GM10266 (cell line): ENCODE measurements around the gene SLC27A3.

Source experiments
- DNase-seq: peaks from one replicate; pipeline ENCODE4 v3.0.0; 2012; ENCODE audit errors: extremely low spot score
- CTCF ChIP-seq: IDR thresholded peaks from 2 replicates; pipeline ENCODE4 v1.5.1; 2012; ENCODE audit warnings: mild to moderate bottlenecking, low read depth; ENCODE audit not compliant: control insufficient read depth, insufficient read depth; ENCODE audit errors: missing control alignments

Gene SLC27A3

GRCh38 chr1:153827168-153827964 lies 52.2 kb downstream of the SLC27A3 start:
- no peak for DNase-seq
- no peak for TF ChIP-seq CTCF
